ENCODE data around the gene TMEM178A.

DNA sequence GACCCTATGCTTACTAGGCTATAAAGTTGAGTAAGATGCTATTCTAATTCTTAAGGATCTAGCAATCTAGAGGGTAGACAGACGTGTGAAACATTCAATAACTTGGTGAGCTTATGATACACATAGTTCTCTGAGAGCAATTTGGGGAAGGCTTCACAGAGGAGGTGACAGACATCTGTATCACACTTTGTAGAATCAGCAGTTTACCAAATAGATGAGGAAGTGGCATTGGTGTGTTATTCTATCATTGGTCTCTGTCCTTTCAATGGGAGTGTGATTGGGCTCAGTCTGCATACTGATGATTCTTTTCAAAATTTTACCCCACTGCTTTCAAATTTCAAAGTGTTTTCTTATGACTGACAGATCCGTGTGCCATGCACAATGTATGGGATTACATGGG, 47.0 kb upstream of the TMEM178A start:
- TF ChIP-seq, protein P1, sequence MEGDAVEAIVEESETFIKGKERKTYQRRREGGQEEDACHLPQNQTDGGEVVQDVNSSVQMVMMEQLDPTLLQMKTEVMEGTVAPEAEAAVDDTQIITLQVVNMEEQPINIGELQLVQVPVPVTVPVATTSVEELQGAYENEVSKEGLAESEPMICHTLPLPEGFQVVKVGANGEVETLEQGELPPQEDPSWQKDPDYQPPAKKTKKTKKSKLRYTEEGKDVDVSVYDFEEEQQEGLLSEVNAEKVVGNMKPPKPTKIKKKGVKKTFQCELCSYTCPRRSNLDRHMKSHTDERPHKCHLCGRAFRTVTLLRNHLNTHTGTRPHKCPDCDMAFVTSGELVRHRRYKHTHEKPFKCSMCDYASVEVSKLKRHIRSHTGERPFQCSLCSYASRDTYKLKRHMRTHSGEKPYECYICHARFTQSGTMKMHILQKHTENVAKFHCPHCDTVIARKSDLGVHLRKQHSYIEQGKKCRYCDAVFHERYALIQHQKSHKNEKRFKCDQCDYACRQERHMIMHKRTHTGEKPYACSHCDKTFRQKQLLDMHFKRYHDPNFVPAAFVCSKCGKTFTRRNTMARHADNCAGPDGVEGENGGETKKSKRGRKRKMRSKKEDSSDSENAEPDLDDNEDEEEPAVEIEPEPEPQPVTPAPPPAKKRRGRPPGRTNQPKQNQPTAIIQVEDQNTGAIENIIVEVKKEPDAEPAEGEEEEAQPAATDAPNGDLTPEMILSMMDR (IDR thresholded peaks at IDR 0.05): no peak
- no peak for TF ChIP-seq POLR2A (IDR thresholded peaks at IDR 0.05)
